Neural cell (in vitro differentiated cells): ENCODE results near the gene ISLR2. TPM values are rescaled to one million over a fixed set of nuclear protein-coding genes. Genes with fewer than 3 reads are reported as not detected.

Experiments
- H2AFZ ChIP-seq: fragments of 200-600, 300-800 bp; sonication (generic), shearing (Covaris generic); 2 replicates; pipeline ENCODE4 v1.6.0; 2014; ENCODE audit warnings: low read depth, mild to moderate bottlenecking, antibody characterized with exemption, low read length, moderate library complexity
- H3F3A ChIP-seq: fragments of 200-600 bp; shearing (Covaris generic); 2 replicates; pipeline ENCODE4 v1.6.1; 2016; ENCODE audit warnings: mild to moderate bottlenecking, moderate library complexity, mixed read lengths, antibody characterized with exemption, low read length; ENCODE audit not compliant: insufficient read depth, poor library complexity, severe bottlenecking
- H3K27ac ChIP-seq: fragments of 200-600, 300-800 bp; sonication (generic), shearing (Covaris generic); 2 replicates; pipeline ENCODE4 v1.5.1; 2014; ENCODE audit warnings: mild to moderate bottlenecking, low read length, moderate library complexity
- H3K27me3 ChIP-seq: fragments of 300-800, 200-600 bp; sonication (generic), shearing (Covaris generic); 2 replicates; pipeline ENCODE4 v1.6.0; 2014; ENCODE audit warnings: mild to moderate bottlenecking, low read depth, low read length, moderate library complexity; ENCODE audit not compliant: insufficient read depth
- H3K36me3 ChIP-seq: fragments of 300-800, 200-600 bp; sonication (generic), shearing (Covaris generic); 2 replicates; pipeline ENCODE4 v1.5.1; 2014; ENCODE audit warnings: mild to moderate bottlenecking, antibody characterized with exemption, low read length, moderate library complexity; ENCODE audit not compliant: insufficient read depth
- H3K4me2 ChIP-seq: fragments of 300-800, 200-600 bp; sonication (generic), shearing (Covaris generic); 2 replicates; pipeline ENCODE4 v1.6.0; 2014; ENCODE audit warnings: mild to moderate bottlenecking, low read length
- H3K4me3 ChIP-seq: fragments of 300-800, 200-600 bp; sonication (generic), shearing (Covaris generic); 2 replicates; pipeline ENCODE4 v1.5.1; 2014; ENCODE audit warnings: mild to moderate bottlenecking, low read length, moderate library complexity
- H3K79me2 ChIP-seq: fragments of 200-600 bp; shearing (Covaris generic); replicated peaks from 2 replicates; pipeline ENCODE4 v1.6.0; 2014; ENCODE audit warnings: mild to moderate bottlenecking, low read length, moderate library complexity; ENCODE audit not compliant: insufficient read depth
- H3K9ac ChIP-seq: fragments of 300-800, 200-600 bp; sonication (generic), shearing (Covaris generic); 2 replicates; pipeline ENCODE4 v1.6.1; 2016; ENCODE audit warnings: mild to moderate bottlenecking, low read length, mixed read lengths
- H3K9me2 ChIP-seq: fragments of 200-600 bp; shearing (Covaris generic); 2 replicates; pipeline ENCODE4 v1.6.1; 2016; ENCODE audit warnings: mild to moderate bottlenecking, low read length, mixed read lengths; ENCODE audit not compliant: insufficient read depth
- H3K9me3 ChIP-seq: fragments of 200-600, 300-800 bp; sonication (generic), shearing (Covaris generic); 2 replicates; pipeline ENCODE4 v1.6.1; 2016; ENCODE audit warnings: mild to moderate bottlenecking, mixed run types, low read length, moderate library complexity, mixed read lengths
- H4K20me1 ChIP-seq: fragments of 200-600 bp; shearing (Covaris generic); 2 replicates; pipeline ENCODE4 v1.6.1; 2016; ENCODE audit warnings: mild to moderate bottlenecking, mixed run types; ENCODE audit not compliant: insufficient read depth
- CTCF ChIP-seq: fragments of 450-650 bp; IDR thresholded peaks from 2 replicates; pipeline ENCODE4 v1.5.1; 2014; ENCODE audit warnings: antibody characterized with exemption, mild to moderate bottlenecking, moderate library complexity; ENCODE audit not compliant: poor library complexity, severe bottlenecking
- EP300 ChIP-seq: fragments of 450-650 bp; conservative IDR thresholded peaks from 2 replicates; pipeline ENCODE4 v1.6.1; 2014; ENCODE audit warnings: antibody characterized with exemption, mild to moderate bottlenecking, moderate library complexity; ENCODE audit not compliant: poor library complexity, severe bottlenecking
- MXI1 ChIP-seq: fragments of 450-650 bp; conservative IDR thresholded peaks from 2 replicates; pipeline ENCODE4 v1.6.1; 2014; ENCODE audit warnings: antibody characterized with exemption, mild to moderate bottlenecking; ENCODE audit not compliant: poor library complexity, severe bottlenecking
- POLR2AphosphoS5 ChIP-seq: IDR thresholded peaks from 2 replicates; pipeline ENCODE4 v1.6.1; 2012
- RAD21 ChIP-seq: fragments of 450-650 bp; conservative IDR thresholded peaks from 2 replicates; pipeline ENCODE4 v1.6.1; 2014; ENCODE audit warnings: antibody characterized with exemption, mild to moderate bottlenecking, moderate library complexity
- SMC3 ChIP-seq: fragments of 450-650 bp; conservative IDR thresholded peaks from 2 replicates; pipeline ENCODE4 v1.6.1; 2014; ENCODE audit warnings: antibody characterized with exemption, mild to moderate bottlenecking, moderate library complexity; ENCODE audit not compliant: poor library complexity
- TAF1 ChIP-seq: IDR thresholded peaks from 2 replicates; pipeline ENCODE4 v1.6.1; 2012; ENCODE audit warnings: low read depth
- polyA plus RNA-seq: library from polyadenylated mRNA; depleted of rRNA; stranded (reverse); fragments of >200 nt; gene quantifications from 2 replicates; pipeline ENCODE4 v1.2.3, GENCODE V29; 2014
- TF ChIP-seq, protein P1 (sequence below): IDR thresholded peaks from 2 replicates; pipeline ENCODE4 v1.6.1; 2012; ENCODE audit warnings: borderline replicate concordance

The ISLR2 gene
- polyA plus RNA-seq, 1 donor from 2014 or later = 301 TPM

- H2AFZ ChIP-seq = no peak overlapping the region
- peak overlapping the region; percentile 95 for H3K4me3 ChIP-seq
- peaks cover 31% of the 10 kb centered on the region for H3K36me3 ChIP-seq
- H3K4me2 ChIP-seq = peak overlapping the region; percentile 48
- no peaks in the 10 kb centered on the region for H3K27me3 ChIP-seq
- no peak for TF ChIP-seq SMC3
- no peaks in the 10 kb centered on the region for H3K9me2 ChIP-seq
- H3K9me3 ChIP-seq = peaks cover 33% of the 10 kb centered on the region
- H3K9ac ChIP-seq = peak overlapping the region; percentile 76
- no peaks in the 10 kb centered on the region for H4K20me1 ChIP-seq
- peaks cover 77% of the 10 kb centered on the region for H3K79me2 ChIP-seq
- peak overlapping the region; percentile 82 for H3K27ac ChIP-seq
- peaks cover under 1% of the 10 kb centered on the region for H3F3A ChIP-seq
Observed at GRCh38 chr15:74136540-74136813, 6.1 kb downstream of the ISLR2 start.

GRCh38 chr15:74136814-74137536 lies 6.6 kb downstream of the ISLR2 start:
- peak overlapping the region; percentile 76 for H3K9ac ChIP-seq
- H3K4me2 ChIP-seq = peak overlapping the region; percentile 48
- peak; percentile 26 for TF ChIP-seq SMC3
- peak; percentile 13 for TF ChIP-seq RAD21
- TF ChIP-seq, protein P1, sequence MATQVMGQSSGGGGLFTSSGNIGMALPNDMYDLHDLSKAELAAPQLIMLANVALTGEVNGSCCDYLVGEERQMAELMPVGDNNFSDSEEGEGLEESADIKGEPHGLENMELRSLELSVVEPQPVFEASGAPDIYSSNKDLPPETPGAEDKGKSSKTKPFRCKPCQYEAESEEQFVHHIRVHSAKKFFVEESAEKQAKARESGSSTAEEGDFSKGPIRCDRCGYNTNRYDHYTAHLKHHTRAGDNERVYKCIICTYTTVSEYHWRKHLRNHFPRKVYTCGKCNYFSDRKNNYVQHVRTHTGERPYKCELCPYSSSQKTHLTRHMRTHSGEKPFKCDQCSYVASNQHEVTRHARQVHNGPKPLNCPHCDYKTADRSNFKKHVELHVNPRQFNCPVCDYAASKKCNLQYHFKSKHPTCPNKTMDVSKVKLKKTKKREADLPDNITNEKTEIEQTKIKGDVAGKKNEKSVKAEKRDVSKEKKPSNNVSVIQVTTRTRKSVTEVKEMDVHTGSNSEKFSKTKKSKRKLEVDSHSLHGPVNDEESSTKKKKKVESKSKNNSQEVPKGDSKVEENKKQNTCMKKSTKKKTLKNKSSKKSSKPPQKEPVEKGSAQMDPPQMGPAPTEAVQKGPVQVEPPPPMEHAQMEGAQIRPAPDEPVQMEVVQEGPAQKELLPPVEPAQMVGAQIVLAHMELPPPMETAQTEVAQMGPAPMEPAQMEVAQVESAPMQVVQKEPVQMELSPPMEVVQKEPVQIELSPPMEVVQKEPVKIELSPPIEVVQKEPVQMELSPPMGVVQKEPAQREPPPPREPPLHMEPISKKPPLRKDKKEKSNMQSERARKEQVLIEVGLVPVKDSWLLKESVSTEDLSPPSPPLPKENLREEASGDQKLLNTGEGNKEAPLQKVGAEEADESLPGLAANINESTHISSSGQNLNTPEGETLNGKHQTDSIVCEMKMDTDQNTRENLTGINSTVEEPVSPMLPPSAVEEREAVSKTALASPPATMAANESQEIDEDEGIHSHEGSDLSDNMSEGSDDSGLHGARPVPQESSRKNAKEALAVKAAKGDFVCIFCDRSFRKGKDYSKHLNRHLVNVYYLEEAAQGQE = peak; percentile 42
- no peak for TF ChIP-seq MXI1
- TF ChIP-seq TAF1 = no peak
- peaks cover 73% of the 10 kb centered on the region for H3K79me2 ChIP-seq
- H3K36me3 ChIP-seq = peaks cover 31% of the 10 kb centered on the region
- H3K4me3 ChIP-seq = peak overlapping the region; percentile 95
- no peaks in the 10 kb centered on the region for H3K9me2 ChIP-seq
- H3K27me3 ChIP-seq = no peaks in the 10 kb centered on the region
- H3K27ac ChIP-seq = peak overlapping the region; percentile 82
- no peaks in the 10 kb centered on the region for H4K20me1 ChIP-seq
- H2AFZ ChIP-seq = no peak overlapping the region
- H3K9me3 ChIP-seq = peaks cover 33% of the 10 kb centered on the region
- no peaks in the 10 kb centered on the region for H3F3A ChIP-seq

- peak overlapping the region; percentile 82 for H3K27ac ChIP-seq
- no peak for TF ChIP-seq RAD21
- no peak for TF ChIP-seq SMC3
- TF ChIP-seq CTCF = no peak
- no peak for TF ChIP-seq TAF1
- TF ChIP-seq, protein P1 = peak; percentile 10
- TF ChIP-seq MXI1 = no peak
- no peak for TF ChIP-seq EP300
- TF ChIP-seq POLR2AphosphoS5 = no peak
- no peak overlapping the region for H2AFZ ChIP-seq
- peaks cover 27% of the 10 kb centered on the region for H3K36me3 ChIP-seq
- H3K4me3 ChIP-seq = peak overlapping the region; percentile 95
- no peaks in the 10 kb centered on the region for H3K9me2 ChIP-seq
- H3K9me3 ChIP-seq = peaks cover 29% of the 10 kb centered on the region
- peak overlapping the region; percentile 76 for H3K9ac ChIP-seq
- no peaks in the 10 kb centered on the region for H3F3A ChIP-seq
- H3K4me2 ChIP-seq = peak overlapping the region; percentile 48
- H4K20me1 ChIP-seq = no peaks in the 10 kb centered on the region
- H3K79me2 ChIP-seq = peaks cover 67% of the 10 kb centered on the region
- H3K27me3 ChIP-seq = no peaks in the 10 kb centered on the region
Observed at GRCh38 chr15:74137537-74137894, 7.1 kb downstream of the ISLR2 start.
